IPS-18c (cell line): ENCODE results near the gene DDA1.

Source experiments
- H3K4me3 ChIP-seq: 2 replicates; pipeline ENCODE4 v1.7.0; 2013; ENCODE audit warnings: low read depth, mild to moderate bottlenecking, low read length, moderate library complexity; ENCODE audit not compliant: insufficient read depth
- H3K9me3 ChIP-seq: one replicate; pipeline ENCODE4 v1.6.1; 2013; ENCODE audit warnings: mild to moderate bottlenecking, low read length, moderate library complexity; ENCODE audit not compliant: control insufficient read depth, insufficient read depth

Gene DDA1

DNA sequence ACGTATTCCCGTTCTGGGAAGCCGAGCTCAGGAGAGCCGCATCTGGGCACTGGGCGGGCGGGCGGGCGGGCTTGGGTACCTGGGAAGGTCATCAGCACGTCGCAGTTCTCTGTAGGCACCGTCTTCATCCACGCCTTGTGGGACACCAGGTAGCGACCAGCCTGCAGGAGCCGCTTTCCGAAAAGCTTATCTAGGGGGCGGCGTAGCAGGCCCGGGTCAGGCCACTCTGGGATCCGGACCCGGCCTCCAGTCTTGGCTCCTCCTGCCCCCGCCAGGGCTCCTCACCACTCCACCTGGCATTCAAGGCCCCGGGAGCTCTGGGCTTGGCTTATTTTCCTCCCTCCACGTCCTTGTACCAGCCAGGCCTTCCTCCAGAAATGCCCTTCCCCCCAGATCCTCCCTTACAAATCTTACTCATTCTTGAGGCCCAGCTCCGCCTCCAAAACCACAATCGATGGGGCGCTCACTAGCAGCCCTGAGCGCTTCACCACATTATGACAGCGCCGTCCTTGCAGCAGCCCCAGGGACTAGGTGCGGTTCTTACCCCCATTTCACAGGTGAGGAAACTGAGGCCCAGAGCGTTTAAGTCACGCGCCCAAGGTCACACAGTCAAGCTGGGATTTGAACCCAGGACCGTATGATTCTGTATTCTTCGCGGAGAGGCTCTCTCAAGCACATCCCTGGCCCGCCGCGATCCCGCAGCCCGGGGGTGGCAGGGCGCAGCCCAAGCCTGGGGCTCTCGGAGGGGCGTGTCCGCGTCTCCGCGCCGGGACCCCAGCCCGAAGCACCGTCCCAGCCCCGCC lies 24.4 kb downstream of the DDA1 start:
- peak overlapping the region; percentile 89 for H3K4me3 ChIP-seq
- peaks cover 2% of the 10 kb centered on the region for H3K9me3 ChIP-seq

DNA sequence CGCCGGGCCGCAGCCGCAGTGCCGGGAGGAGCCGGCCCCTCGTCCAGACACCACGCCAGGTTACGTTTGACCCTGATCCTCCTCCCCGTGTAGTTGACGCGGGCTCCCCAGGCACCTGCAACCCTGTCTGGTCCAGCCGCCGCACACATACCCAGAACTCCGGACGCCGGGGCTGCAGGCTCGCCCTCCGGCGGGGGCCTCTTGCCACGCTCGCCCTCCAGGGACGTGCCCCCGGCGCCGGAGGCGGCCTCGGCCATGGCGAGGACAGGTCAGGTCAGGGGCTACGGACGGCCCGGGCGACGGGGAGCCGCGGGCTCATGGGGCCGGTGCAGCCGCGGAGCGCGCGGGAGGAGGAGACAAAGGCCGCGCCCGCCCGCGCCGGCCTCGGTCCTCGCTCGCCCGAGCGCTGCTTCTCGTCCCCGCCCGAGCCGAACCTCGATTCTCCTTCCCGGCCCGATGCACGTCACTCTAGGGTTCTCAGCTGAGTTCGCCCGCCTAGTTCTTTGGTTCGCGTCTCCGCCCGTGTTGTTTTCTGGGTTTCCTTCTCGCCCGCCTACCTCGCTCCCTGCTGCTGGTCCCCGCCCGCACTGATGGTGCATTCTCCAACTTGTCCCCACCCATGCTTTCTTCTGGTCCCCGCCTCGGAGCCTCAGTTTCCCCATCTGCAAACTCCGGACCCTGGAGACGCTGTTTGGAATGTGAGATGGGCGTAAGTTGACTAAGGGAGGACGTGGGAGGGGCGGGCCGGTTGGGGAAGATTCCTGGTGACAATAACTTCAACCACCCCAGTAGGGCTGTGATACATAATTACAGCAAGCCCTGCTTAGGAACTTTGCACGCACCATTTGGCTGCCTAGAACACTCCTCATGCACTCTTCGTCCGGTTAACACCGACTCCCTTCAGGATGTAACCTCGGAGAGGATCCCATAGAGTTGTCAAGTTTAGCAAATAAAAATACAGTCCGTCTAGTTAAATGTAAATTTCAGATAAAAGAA lies 25.3 kb downstream of the DDA1 start, which contains the start of gene ANO8:
Gene ANO8 (minus strand): TSS at position 442 of the 996 bp plus-strand sequence. CDS start 185 bp downstream, at position 257.
- Histone ChIP-seq H3K9me3 (no peaks in the 10 kb centered on the region), H3K4me3 (peak within 1 kb of the TSS; percentile 89)

DNA sequence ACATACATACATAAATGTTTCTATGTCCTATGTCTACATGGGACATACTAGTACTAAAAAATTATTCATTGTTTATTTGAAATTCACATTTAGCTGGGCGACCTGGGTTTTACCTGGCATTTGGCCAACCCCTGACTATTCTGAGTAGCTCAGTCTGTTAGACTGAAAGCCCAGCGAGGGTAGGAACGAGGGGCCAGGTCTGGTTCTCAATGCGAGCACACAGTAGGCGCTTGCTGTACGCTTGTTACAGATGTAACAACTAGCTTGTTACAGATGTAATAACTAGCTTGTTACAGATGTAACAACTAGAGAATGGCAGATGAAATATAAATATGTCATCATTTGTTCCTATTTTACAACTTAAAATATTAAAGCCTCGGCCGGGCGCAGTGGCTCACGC lies 26.2 kb downstream of the DDA1 start:
- Histone ChIP-seq H3K4me3 (no peak overlapping the region; the same call in 1 of the 2 replicates), H3K9me3 (no peaks in the 10 kb centered on the region)

DNA sequence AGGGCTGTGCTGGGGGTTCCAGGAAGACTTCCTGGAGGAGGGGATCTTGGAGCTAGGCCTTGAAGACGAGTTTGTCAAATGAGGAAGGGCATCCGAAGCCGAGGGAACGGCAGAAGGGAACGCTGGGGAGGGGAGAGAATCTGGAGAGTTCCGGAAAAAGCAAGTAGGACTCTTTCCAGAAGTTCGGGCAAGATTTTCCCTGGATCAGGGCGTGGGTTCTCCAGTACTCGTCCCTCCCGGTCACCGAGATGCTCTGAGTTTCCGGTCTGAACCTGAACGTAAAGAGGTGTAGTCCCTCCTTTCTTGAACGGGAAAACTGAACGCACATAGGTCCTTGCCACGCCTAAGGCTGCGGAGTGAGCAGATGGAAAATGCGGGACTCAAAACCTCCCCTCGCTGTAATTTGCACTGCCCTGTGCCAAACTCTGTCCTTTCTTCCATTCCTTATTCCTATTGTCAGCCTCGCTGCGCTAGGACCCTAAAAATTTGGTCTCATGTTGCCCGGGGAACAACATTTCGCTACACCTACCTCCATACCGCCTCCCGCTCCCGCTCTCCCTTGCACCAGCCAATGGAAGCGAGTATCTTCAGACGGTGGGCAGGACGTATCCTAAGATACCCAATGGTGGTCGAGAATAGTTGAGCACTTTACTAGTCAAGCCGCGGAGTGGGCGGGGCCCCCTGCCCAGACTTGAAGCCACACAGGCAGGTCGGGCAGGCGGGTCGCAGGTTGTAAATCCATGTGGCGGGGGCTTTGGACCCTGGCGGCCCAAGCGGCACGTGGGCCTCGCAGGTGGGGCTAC lies 27.7 kb downstream of the DDA1 start, which contains the start of gene GTPBP3:
Gene GTPBP3 (plus strand): TSS at position 682 of the 803 bp plus-strand sequence. CDS start 59 bp downstream, at position 741.
- Histone ChIP-seq H3K9me3 (no peaks in the 10 kb centered on the region), H3K4me3 (peak within 1 kb of the TSS; percentile 52)

DNA sequence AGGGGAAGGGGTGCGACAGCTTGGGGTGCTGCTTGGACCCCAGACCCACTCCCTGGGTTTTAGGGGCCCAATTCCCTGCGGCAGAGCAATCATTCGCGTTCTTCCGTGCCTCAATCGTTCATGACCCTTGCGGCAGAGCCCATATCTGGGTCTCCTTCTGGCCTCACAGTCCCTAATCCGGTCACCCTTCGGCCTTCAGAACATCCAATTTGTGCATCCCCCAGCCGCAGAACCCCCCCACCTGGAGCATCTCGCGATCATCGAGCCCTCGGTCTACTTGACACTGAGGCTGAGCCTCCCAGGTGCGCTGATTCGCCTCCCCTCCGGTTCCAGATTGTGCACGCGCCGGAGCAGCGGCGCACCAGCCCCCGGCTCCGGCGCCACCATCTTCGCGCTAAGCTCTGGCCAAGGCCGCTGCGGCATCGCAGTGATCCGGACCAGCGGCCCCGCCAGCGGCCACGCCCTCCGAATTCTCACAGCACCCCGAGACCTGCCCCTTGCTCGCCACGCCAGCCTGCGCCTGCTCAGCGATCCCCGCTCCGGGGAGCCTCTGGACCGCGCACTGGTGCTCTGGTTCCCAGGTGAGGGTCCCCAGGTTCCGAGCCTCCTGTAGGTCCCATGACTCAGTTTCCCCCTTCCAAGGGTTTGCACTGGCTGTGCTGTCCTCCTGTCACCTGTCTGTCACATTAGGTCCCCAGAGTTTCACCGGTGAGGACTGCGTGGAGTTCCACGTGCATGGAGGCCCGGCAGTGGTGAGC lies 28.5 kb downstream of the DDA1 start:
- peak overlapping the region; percentile 52 for H3K4me3 ChIP-seq
- no peaks in the 10 kb centered on the region for H3K9me3 ChIP-seq

DNA sequence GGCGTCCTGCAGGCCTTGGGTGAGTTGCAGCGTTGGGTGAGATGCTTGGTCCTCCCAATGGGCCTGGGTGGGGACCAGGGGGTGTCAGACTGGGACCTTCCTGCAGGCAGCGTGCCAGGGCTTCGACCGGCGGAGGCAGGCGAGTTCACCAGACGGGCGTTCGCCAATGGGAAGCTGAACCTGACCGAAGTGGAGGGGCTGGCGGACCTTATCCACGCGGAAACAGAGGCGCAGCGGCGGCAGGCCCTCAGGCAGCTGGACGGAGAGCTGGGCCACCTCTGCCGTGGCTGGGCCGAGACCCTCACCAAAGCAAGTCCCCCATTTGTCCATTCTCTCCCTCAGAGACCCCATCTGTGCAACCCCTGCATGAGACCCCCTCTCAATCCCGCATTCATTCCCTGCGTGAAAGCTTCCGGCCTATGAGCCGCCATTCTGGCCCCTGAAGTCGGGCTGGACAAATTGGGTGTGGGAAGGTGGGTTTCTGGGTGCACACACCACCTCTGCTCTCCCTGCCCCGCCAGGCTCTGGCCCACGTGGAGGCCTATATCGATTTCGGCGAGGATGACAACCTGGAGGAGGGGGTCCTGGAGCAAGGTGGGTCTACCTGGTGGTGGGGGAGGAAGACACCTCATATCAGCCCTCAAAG lies 29.2 kb downstream of the DDA1 start:
- H3K9me3 ChIP-seq, result no peaks in the 10 kb centered on the region
- H3K4me3 ChIP-seq, result peak overlapping the region; percentile 52

DNA sequence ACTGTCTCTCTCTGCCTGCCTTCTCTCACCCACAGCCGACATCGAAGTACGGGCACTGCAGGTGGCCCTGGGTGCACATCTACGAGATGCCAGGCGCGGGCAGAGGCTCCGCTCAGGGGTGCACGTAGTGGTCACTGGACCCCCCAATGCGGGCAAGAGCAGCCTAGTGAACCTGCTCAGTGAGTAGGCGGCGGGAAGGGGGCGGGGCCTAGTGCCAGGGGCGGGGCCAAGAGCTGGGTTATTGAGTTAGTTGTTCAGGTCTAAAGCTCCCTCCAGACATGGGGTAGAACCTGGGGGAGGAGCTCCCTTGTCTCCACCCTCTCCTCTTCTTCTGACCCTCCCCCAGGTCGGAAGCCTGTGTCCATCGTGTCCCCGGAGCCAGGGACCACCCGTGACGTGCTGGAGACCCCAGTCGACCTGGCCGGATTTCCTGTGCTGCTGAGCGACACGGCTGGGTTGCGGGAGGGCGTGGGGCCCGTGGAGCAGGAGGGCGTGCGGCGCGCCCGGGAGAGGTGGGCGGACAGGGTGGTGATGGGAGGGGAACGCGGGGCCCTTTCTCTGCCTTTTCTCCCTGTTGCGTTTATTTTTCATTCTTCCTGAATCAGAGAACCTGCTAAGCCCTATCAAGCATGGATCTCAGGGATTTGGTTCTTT lies 29.9 kb downstream of the DDA1 start:
- no peaks in the 10 kb centered on the region for H3K9me3 ChIP-seq
- H3K4me3 ChIP-seq, result no peak overlapping the region

DNA sequence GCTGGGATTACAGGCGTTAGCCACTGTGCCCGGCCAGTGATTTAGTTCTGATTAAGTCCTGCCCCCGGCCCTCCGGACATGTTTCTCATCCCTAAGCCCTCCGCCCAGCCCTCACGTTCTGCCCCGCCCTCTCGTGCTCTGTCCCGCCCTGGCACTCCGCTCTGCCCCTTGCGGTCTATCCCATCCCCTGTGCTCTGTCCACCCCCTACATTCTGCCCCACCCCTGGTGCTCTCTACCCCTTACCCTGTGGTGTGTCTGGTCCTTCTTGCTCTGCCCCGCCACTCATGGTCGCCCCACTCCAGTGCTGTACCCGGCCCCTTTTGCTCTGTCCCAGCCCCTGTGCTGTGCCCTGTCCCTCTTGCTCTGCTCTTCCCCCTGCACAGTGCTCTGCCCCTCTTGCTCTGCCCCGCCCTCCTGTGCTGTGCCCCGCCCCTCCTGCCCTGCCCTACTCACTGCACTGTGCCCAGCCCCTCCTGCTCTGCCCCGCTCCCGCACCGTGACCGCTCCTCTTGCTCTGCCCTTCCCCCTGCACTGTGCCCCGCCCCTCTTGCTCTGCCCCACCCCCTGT lies 31.0 kb downstream of the DDA1 start:
- Histone ChIP-seq H3K9me3 (no peaks in the 10 kb centered on the region), H3K4me3 (peak overlapping the region; percentile 28; the same call in 1 of the 2 replicates)

DNA sequence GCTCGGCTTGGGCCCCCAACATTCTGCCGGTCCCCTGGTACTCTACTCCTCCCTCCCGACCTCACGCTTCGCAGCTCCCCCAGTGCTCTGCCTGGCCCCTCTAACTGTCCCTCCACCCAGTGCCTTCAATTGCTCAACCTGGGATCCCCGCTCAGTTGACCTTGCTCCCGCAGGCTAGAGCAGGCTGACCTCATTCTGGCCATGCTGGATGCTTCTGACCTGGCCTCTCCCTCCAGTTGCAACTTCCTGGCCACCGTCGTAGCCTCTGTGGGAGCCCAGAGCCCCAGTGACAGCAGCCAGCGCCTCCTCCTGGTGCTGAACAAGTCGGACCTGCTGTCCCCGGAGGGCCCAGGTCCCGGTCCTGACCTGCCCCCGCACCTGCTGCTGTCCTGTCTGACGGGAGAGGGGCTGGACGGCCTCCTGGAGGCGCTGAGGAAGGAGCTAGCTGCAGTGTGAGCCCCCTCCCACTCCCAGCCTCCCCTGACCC lies 31.6 kb downstream of the DDA1 start:
- Histone ChIP-seq H3K4me3 (no peak overlapping the region; the same call in 1 of the 2 replicates), H3K9me3 (no peaks in the 10 kb centered on the region)

DNA sequence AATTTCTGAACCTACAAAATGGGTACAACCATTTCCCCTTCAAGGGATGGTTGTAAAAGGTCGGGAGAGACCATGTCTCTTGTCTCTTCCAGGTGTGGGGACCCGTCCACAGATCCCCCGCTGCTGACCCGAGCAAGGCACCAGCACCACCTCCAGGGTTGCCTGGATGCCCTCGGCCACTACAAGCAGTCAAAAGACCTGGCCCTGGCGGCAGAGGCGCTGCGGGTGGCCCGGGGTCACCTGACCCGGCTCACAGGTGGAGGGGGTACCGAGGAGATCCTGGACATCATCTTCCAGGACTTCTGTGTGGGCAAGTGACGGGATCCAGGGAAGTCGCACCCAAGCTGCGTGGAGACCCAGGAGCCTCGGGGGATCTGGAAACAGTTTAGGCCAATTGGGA lies 32.0 kb downstream of the DDA1 start:
- Histone ChIP-seq H3K9me3 (no peaks in the 10 kb centered on the region), H3K4me3 (no peak overlapping the region)

DNA sequence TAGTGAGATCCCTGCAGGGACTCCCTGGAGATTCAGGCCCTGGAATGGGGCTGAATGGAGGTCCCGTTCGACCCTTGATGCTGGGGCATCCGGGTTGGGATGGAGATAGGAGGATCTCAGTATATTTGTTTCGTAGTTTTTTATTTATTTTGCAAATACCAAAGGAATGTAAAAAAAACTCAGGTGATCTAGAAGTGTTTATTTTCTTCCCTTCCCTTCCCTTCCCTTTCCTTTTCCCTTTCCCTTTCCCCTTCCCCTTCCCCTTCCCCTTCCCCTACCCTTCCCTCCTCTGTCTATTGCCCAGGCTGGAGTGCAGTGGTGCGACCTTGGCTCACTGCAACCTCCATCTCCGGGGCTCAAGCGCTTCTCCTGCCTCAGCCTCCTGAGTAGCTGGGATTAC lies 32.5 kb downstream of the DDA1 start:
- Histone ChIP-seq H3K9me3 (no peaks in the 10 kb centered on the region), H3K4me3 (no peak overlapping the region)

DNA sequence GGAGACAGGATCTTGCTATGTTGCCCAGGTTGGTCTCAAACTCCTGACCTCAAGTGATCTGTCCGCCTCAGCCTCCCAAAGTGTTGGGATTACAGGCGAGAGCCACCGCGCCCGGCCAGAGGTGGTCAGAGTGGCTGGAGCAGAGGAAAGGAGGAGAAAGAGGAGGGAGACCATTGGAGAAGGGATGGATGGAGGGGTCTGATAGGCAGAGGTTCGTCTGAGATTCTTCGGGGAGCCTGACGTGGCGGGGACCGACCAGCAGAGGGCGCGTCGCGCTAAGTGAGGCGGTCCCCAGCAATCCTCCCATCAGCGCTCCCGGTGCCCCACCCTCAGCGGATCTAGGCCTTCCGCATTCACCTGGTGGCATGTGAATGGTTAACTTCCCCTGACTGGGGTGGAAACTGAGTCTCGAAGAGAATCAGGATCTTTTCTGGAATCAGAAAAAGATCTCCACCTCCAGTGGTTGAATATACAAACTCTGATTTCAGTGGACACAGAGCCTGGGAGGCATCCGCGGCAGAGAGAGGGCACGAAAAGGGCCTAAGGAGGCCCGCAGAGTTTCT lies 36.8 kb downstream of the DDA1 start:
- no peak overlapping the region for H3K4me3 ChIP-seq

DNA sequence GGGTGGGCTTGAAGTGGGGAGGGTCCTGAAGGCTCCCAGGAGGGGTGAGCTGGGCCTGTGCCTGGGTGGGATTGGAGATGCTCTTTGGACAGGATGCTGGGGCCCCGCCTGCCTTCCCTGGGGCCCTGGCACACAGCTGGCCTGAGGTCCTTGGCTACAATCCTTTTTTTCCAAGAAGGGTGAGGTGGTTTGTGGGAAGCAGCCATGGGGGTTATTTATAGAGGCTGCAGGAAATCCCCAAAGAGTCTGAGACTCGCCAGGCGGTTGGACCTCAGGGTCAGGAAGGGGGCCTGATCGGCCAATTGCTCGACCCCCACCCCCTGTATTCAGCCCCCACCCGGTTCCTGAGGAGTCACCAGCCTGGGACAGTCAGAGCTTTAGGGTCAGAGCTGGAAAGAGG lies 38.0 kb downstream of the DDA1 start:
- H3K9me3 ChIP-seq, result no peaks in the 10 kb centered on the region
- H3K4me3 ChIP-seq, result no peak overlapping the region

More for the DNA sequence above, 36.8 kb downstream of the DDA1 start:
- no peaks in the 10 kb centered on the region for H3K9me3 ChIP-seq

DNA sequence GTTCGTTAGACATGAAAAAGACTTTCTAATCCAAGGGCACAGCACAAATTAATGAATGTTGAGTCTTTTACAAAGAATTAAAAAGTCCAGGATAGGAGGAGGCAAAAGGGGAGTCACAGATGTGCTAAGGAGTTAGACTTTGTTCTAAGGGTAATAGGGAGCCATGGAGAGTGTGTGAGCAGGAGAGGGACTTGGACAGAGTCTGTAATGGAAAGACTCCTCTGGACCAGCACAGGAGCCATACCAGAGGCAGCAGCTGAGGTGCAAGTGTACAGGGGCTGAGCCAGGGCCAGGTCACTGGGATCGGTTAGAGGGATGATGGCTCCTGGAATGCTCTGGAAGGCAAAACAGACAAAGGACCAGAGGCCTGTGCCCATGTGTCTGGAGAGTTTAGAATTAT lies 38.5 kb downstream of the DDA1 start:
- H3K4me3 ChIP-seq, result no peak overlapping the region
- no peaks in the 10 kb centered on the region for H3K9me3 ChIP-seq

DNA sequence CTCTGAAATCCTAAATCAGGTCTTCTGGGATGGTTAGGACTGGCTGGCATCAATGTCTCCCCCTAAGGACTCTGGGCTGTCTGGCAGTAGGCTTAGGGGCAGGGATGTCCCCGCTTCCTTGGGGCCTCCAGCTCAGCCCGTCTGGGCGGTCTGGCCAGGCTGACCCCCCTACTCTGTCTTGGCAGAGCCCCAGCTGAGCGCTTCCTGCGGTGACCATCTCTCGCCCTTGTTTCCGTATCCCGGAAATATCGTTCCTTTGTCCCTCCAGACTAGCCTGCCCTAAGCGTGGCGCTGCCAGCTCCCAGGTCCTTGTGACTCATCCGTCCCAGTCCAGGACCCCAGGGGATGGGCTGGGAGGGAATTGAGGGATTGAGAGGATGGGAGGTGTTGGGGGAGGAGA lies 39.3 kb downstream of the DDA1 start:
- H3K4me3 ChIP-seq, result no peak overlapping the region
- H3K9me3 ChIP-seq, result no peaks in the 10 kb centered on the region
